ENCODE measurements around the gene PTGR2.

DNA sequence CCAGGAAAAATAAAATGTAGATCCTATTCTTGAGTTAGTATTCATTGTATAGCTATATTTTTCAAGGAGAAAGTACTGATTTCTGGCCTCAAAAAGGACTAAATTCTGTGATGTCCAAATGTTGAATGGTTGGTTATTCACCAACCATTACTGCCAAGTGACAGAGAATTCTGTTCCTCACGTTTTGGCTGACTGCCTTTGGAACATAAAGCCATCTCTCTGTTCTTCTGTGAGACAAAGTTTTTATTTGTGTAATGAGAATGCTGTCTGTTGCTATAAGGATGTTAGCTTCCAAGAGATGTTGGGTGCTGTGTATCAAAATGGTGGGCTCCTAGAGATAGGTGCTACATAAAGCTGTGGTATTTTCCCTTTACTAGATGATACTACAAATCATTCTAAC lies 44.3 kb downstream of the PTGR2 start:
- TF ChIP-seq POLR2A (IDR thresholded peaks at IDR 0.05) = no peak
- TF ChIP-seq, protein P1, sequence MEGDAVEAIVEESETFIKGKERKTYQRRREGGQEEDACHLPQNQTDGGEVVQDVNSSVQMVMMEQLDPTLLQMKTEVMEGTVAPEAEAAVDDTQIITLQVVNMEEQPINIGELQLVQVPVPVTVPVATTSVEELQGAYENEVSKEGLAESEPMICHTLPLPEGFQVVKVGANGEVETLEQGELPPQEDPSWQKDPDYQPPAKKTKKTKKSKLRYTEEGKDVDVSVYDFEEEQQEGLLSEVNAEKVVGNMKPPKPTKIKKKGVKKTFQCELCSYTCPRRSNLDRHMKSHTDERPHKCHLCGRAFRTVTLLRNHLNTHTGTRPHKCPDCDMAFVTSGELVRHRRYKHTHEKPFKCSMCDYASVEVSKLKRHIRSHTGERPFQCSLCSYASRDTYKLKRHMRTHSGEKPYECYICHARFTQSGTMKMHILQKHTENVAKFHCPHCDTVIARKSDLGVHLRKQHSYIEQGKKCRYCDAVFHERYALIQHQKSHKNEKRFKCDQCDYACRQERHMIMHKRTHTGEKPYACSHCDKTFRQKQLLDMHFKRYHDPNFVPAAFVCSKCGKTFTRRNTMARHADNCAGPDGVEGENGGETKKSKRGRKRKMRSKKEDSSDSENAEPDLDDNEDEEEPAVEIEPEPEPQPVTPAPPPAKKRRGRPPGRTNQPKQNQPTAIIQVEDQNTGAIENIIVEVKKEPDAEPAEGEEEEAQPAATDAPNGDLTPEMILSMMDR (IDR thresholded peaks at IDR 0.05) = no peak
